HL-60/S4 treated with retinoic acid at 250 ng/mL for 4 days and 3 days (cell line): ENCODE data around the gene MITF.

Experiments used
- in situ Hi-C: fragments of 300-500 bp; cut with MboI; formaldehyde crosslinking; loops from 2 replicates; pipeline ENCODE4 v1.7.0; 2022; ENCODE audit warnings: low sequenced_read_pairs

Gene MITF

GRCh38 chr3:69724722-69725435 is 14.4 kb upstream of the MITF start:
- in situ Hi-C loops = no loop called here

GRCh38 chr3:69725994-69726571 is 13.2 kb upstream of the MITF start:
- in situ Hi-C loops = no loop called here

GRCh38 chr3:69729147-69729919 is 9.9 kb upstream of the MITF start:
- in situ Hi-C loops = no loop called here

- in situ Hi-C loops = no loop called here
Observed at GRCh38 chr3:69731080-69731479, 8.2 kb upstream of the MITF start.

GRCh38 chr3:69735893-69736292 is 3.4 kb upstream of the MITF start:
- in situ Hi-C loops = no loop called here

GRCh38 chr3:69737392-69737791 is 1.9 kb upstream of the MITF start:
- in situ Hi-C loops = no loop called here

GRCh38 chr3:69738315-69738714 is 949 bp upstream of the MITF start:
- in situ Hi-C loops = no loop called here

- in situ Hi-C loops = no loop called here
Observed at GRCh38 chr3:69738859-69739203, 433 bp upstream of the MITF start.

- in situ Hi-C loops = no loop called here
Observed at GRCh38 chr3:69740103-69741021, 1.1 kb downstream of the MITF start.

- in situ Hi-C loops = no loop called here
Observed at GRCh38 chr3:69741032-69741767, 1.9 kb downstream of the MITF start.

GRCh38 chr3:69742391-69742790 is 3.1 kb downstream of the MITF start:
- in situ Hi-C loops = no loop called here

- in situ Hi-C loops = no loop called here
Observed at GRCh38 chr3:69743975-69744906, 5.0 kb downstream of the MITF start.

- in situ Hi-C loops = no loop called here
Observed at GRCh38 chr3:69745505-69745904, 6.2 kb downstream of the MITF start.

GRCh38 chr3:69746119-69746518 is 6.9 kb downstream of the MITF start:
- in situ Hi-C loops = no loop called here

- in situ Hi-C loops = no loop called here
Observed at GRCh38 chr3:69747511-69748258, 8.4 kb downstream of the MITF start.

- in situ Hi-C loops = no loop called here
Observed at GRCh38 chr3:69748503-69748902, 9.2 kb downstream of the MITF start.

- in situ Hi-C loops = no loop called here
Observed at GRCh38 chr3:69749461-69749860, 10.2 kb downstream of the MITF start.

GRCh38 chr3:69750549-69750948 is 11.3 kb downstream of the MITF start:
- in situ Hi-C loops = no loop called here

- in situ Hi-C loops = no loop called here
Observed at GRCh38 chr3:69751074-69751476, 11.8 kb downstream of the MITF start.
